Mesothelial cell of epicardium (in vitro differentiated cells): ENCODE results near the gene TM9SF3. TPM values are rescaled to one million over a fixed set of nuclear protein-coding genes. Genes with fewer than 3 reads are reported as not detected.

Experiments used
- DNase-seq, 2 experiments: peaks; one replicate each; pipeline ENCODE4 v3.0.0; 2021; ENCODE audit warnings: low spot score in 2 of 2; ENCODE audit not compliant: unreplicated experiment in 2 of 2
- H3K27ac Mint-ChIP-seq: 2 replicates; pipeline ENCODE4 v1.8.0; 2021; ENCODE audit warnings: mixed read lengths
- H3K27me3 Mint-ChIP-seq: 2 replicates; pipeline ENCODE4 v1.8.0; 2021; ENCODE audit warnings: low read depth, mixed read lengths
- H3K36me3 Mint-ChIP-seq: 2 replicates; pipeline ENCODE4 v1.8.0; 2021; ENCODE audit warnings: mixed read lengths
- H3K4me1 Mint-ChIP-seq: 2 replicates; pipeline ENCODE4 v1.8.0; 2021; ENCODE audit warnings: mixed read lengths
- H3K4me3 Mint-ChIP-seq: 2 replicates; pipeline ENCODE4 v1.8.0; 2021; ENCODE audit warnings: mild to moderate bottlenecking, moderate library complexity, mixed read lengths
- H3K9me3 Mint-ChIP-seq: 2 replicates; pipeline ENCODE4 v1.8.0; 2021; ENCODE audit warnings: mixed read lengths
- CTCF ChIP-seq: fragments of 200-600 bp; sonication (generic); IDR thresholded peaks from one replicate; pipeline ENCODE4 v1.5.0; 2021; ENCODE audit warnings: antibody characterized with exemption; ENCODE audit not compliant: unreplicated experiment
- total RNA-seq: library from RNA; stranded (reverse); gene quantifications from 3 replicates; pipeline ENCODE4 v1.2.1, GENCODE V29; 2021

Gene TM9SF3
- total RNA-seq, 1 donor from 2014 or later = 144 TPM

DNA sequence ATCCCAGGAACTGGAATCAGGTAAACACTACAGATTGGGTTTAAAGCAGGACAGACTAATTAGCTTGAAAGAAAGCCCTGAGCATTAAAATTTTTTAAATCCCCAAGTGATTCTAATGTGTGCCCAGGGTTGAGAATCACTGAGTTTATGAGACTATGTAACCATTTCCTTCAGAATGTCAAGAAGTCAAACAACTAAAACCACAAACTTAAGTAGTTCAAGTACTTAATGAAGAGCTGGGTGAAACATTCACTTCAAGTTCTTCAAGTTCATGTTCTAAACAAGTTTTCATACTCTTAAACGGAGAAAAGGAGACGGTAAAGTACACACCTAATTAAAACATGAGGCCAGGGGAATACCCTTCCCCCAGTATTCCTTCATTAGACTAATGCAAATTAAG, 44.9 kb downstream of the TM9SF3 start:
- no peaks in the 10 kb centered on the region for H3K27me3 Mint-ChIP-seq
- H3K36me3 Mint-ChIP-seq = peaks cover 59% of the 10 kb centered on the region
- DNase-seq = no peak
- H3K4me3 Mint-ChIP-seq = no peak overlapping the region
- H3K9me3 Mint-ChIP-seq = peaks cover 13% of the 10 kb centered on the region
- H3K27ac Mint-ChIP-seq = no peak overlapping the region
- TF ChIP-seq CTCF = no peak
- no peaks in the 10 kb centered on the region for H3K4me1 Mint-ChIP-seq

DNA sequence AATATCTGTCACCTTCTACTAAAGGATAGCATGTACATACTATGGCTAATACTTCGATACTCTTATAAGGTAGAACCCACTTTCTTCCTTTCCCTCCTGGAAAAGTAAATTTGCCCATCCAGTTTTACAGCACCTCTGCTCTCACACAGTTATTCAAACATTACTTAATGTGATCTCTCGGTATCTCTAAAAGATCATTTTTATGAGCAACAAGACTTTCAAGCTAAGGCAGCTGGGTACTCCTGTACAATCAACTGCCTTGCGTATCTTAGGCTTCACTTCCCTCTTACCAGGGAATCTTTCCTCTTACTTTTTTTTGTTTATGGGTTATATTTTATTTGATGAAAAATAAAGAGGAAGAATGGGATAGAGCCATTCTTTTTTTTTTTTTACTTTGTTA, 46.6 kb downstream of the TM9SF3 start:
- no peak overlapping the region for H3K27ac Mint-ChIP-seq
- peaks cover 48% of the 10 kb centered on the region for H3K36me3 Mint-ChIP-seq
- no peaks in the 10 kb centered on the region for H3K27me3 Mint-ChIP-seq
- H3K4me3 Mint-ChIP-seq = no peak overlapping the region
- DNase-seq = no peak
- peaks cover 6% of the 10 kb centered on the region for H3K4me1 Mint-ChIP-seq
- peaks cover 13% of the 10 kb centered on the region for H3K9me3 Mint-ChIP-seq
- TF ChIP-seq CTCF = no peak

GRCh38 chr10:96538683-96539082, 48.1 kb downstream of the TM9SF3 start:
- Mint-ChIP-seq H3K9me3 (peaks cover 13% of the 10 kb centered on the region), H3K4me3 (no peak overlapping the region), H3K27me3 (no peaks in the 10 kb centered on the region), H3K36me3 (peaks cover 45% of the 10 kb centered on the region), H3K27ac (no peak overlapping the region), H3K4me1 (peaks cover 12% of the 10 kb centered on the region)
- no peak for TF ChIP-seq CTCF
- DNase-seq = no peak

- Mint-ChIP-seq H3K27ac (no peak overlapping the region), H3K9me3 (peaks cover 13% of the 10 kb centered on the region), H3K27me3 (no peaks in the 10 kb centered on the region), H3K4me3 (no peak overlapping the region), H3K36me3 (peaks cover 37% of the 10 kb centered on the region), H3K4me1 (peaks cover 23% of the 10 kb centered on the region)
- DNase-seq = no peak
- TF ChIP-seq CTCF = no peak
These were observed 50.7 kb downstream of the TM9SF3 start for GRCh38 chr10:96536129-96536528.

- H3K4me3 Mint-ChIP-seq = no peak overlapping the region
- no peak for DNase-seq
- no peaks in the 10 kb centered on the region for H3K9me3 Mint-ChIP-seq
- H3K27ac Mint-ChIP-seq = no peak overlapping the region
- no peak for TF ChIP-seq CTCF
- H3K36me3 Mint-ChIP-seq = peaks cover 18% of the 10 kb centered on the region
- H3K27me3 Mint-ChIP-seq = no peaks in the 10 kb centered on the region
- H3K4me1 Mint-ChIP-seq = peaks cover 23% of the 10 kb centered on the region
These were observed 54.3 kb downstream of the TM9SF3 start for GRCh38 chr10:96532523-96532922.

DNA sequence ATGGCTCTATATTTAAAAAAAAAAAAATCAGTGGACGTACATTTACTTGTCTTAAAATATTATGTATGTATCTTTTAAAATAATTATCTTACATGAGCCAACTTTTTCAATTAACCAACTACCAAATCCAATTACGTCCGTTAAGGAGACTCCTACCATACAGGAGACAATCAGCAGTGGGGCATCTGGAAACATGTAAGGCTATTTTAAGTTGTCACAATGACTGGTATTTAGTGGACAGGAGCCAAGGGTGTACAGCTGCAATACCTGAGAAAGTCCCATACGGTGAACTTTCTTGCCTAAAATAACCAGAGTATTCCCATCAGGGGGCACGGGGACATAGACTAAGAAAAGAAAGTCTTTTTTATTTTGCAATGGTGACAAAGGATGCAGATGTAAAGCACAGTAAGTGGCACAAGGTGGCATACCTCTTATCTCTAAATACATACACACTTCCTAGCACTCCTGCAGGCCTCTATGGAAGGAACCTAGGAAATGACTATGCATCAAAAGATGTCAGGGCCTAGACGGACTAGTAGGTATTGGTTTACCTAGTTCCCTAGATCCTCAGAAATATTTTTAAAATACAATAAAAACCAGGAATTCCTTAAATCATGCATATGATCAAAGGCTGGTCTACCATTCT, 57.1 kb downstream of the TM9SF3 start:
- H3K27me3 Mint-ChIP-seq = no peaks in the 10 kb centered on the region
- H3K4me1 Mint-ChIP-seq = peaks cover 17% of the 10 kb centered on the region
- H3K36me3 Mint-ChIP-seq = peaks cover 21% of the 10 kb centered on the region
- no peak for TF ChIP-seq CTCF
- no peak for DNase-seq
- H3K9me3 Mint-ChIP-seq = no peaks in the 10 kb centered on the region
- no peak overlapping the region for H3K27ac Mint-ChIP-seq
- H3K4me3 Mint-ChIP-seq = no peak overlapping the region
